IPS DF 4.7 (cell line): ENCODE data around the gene TKT.

ENCODE experiments used
- DNase-seq: peaks from one replicate; pipeline ENCODE4 v3.0.0-alpha.2; 2013; ENCODE audit warnings: low spot score; ENCODE audit errors: extremely low read depth

TKT gene

GRCh38 chr3:53181528-53181927 lies 74.3 kb downstream of the TKT start:
- no peak for DNase-seq

- no peak for DNase-seq
Observed at GRCh38 chr3:53181024-53181371, 74.8 kb downstream of the TKT start.

DNA sequence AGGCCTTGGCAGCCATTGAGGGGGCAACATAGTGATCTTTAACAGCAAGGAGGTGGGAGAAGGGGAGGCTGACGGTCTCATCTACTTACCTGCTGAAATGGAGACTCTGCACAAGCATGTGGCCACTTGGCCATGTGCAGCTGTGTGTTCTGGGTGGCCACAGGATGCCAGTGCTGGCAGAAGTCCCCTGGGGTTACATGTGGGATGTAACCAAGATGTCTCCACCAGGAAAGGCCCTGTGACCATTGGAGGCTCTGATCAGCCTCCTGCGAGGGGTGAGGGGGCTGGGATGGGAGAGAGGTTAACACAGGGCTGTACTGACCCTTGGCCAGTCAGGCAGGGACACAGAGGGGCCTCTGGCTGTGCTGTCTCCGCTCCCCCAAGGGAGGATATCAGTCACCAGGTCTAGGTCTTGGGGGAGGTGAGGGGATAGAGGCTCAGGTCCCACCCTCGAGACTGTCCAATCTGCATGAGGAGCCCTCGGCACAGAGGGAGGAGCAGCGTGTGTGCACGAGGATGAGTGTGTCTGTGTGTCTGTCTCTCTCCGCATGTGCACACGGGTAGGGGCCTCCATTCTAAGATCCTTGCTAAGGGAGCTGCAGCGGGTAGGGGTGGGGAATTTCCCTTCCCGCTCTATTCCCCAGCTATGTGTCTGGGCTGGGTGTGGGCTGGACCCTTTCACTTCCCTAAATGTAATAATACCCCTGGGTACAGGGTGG lies 75.4 kb downstream of the TKT start:
- no peak for DNase-seq

DNA sequence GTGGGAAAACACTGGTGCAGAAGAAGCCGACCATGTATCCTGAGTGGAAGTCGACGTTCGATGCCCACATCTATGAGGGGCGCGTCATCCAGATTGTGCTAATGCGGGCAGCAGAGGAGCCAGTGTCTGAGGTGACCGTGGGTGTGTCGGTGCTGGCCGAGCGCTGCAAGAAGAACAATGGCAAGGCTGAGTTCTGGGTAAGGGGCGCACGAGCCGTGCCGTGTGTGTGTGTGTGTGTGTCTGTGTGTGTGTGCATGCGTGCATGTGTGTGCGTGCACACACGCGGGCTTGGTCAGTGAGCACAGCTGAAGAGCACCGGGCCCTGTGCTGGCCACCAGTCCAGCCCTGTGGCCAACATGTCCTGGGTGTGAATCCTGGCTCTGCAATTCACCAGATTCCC lies 76.2 kb downstream of the TKT start:
- DNase-seq, result no peak

GRCh38 chr3:53178246-53178645 lies 77.6 kb downstream of the TKT start:
- no peak for DNase-seq

GRCh38 chr3:53175613-53176540 lies 79.9 kb downstream of the TKT start:
- DNase-seq, result no peak
